ENCODE data around the gene FYB1. TPM values are rescaled to one million over a fixed set of nuclear protein-coding genes. Genes with fewer than 3 reads are reported as not detected.
"Not testable (repeated sequence)": the region's sequence is repeated elsewhere in the genome, so short reads cannot be mapped to it uniquely, and the experiment has no call there.

Gene FYB1
- total RNA-seq, 1 donor from 2014 or later = 0.11 TPM

DNA sequence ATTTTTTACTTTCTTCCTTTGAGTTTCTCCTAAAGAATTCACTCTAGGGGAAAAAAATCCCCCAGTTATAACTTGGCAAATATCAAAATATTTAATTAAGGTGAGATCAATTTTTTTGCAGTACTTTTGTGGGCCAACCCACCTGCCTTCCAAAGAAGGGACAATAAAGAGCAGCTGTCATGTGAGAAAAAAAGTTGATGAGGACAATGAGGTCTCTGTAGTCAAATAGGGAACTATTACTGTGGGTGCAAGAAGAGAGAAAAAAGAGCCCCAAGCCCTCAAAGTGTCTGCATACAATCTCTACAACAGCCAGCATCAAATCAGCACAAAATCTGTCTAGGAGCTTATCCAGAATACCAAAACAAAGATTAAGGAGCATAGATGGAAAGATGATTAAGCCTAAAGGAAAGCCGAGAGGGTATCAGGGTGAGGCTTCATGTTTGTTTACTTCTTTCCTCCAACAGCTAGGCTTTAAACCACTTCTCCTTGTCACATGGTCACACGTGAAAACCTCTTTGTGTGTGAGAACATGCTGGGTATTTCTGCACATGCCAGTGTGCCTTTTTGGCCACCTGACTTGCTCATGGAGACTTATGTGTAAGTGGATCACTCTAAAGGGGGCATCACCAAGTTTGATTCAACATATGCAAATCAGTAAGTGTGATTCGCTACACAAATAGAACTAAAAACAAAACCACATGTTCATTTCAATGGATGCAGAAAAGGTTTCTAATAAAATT lies 19.2 kb upstream of the FYB1 start:
- H3K79me2 ChIP-seq (ENCODE audit: insufficient read depth, low read length) = no peaks in the 10 kb centered on the region
- no peak overlapping the region for H3K9ac ChIP-seq (ENCODE audit: low read length)
- no peaks in the 10 kb centered on the region for H3K27me3 ChIP-seq (ENCODE audit: insufficient read depth, low read length)
- no peaks in the 10 kb centered on the region for H3K36me3 ChIP-seq (ENCODE audit: insufficient read depth, low read length)
- H3K4me1 ChIP-seq (ENCODE audit: insufficient read depth, low read length) = no peaks in the 10 kb centered on the region
- no peak overlapping the region for H2AFZ ChIP-seq (ENCODE audit: low read depth, low read length)
- FAIRE-seq (no peak), DNase-seq (ENCODE audit: low read depth) (no peak)
- TF ChIP-seq, protein P1, sequence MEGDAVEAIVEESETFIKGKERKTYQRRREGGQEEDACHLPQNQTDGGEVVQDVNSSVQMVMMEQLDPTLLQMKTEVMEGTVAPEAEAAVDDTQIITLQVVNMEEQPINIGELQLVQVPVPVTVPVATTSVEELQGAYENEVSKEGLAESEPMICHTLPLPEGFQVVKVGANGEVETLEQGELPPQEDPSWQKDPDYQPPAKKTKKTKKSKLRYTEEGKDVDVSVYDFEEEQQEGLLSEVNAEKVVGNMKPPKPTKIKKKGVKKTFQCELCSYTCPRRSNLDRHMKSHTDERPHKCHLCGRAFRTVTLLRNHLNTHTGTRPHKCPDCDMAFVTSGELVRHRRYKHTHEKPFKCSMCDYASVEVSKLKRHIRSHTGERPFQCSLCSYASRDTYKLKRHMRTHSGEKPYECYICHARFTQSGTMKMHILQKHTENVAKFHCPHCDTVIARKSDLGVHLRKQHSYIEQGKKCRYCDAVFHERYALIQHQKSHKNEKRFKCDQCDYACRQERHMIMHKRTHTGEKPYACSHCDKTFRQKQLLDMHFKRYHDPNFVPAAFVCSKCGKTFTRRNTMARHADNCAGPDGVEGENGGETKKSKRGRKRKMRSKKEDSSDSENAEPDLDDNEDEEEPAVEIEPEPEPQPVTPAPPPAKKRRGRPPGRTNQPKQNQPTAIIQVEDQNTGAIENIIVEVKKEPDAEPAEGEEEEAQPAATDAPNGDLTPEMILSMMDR (IDR thresholded peaks at IDR 0.05; ENCODE audit: insufficient read depth, low read depth, low read length) = no peak
- no peak for TF ChIP-seq EZH2 (IDR thresholded peaks at IDR 0.05; ENCODE audit: insufficient read depth, low read length)
- no peak overlapping the region for H3K4me2 ChIP-seq (ENCODE audit: low read length)
- H3K27ac ChIP-seq (ENCODE audit: low read depth, low read length) = no peak overlapping the region
- H3K4me3 ChIP-seq (ENCODE audit: insufficient read depth, low read depth, low read length) = no peak overlapping the region
- Mint-ChIP-seq H3K36me3 (ENCODE audit: low read depth, unreplicated experiment) (no peaks in the 10 kb centered on the region), H3K27ac (ENCODE audit: unreplicated experiment) (no peak overlapping the region), H3K4me3 (ENCODE audit: unreplicated experiment) (no peak overlapping the region), H3K9me3 (ENCODE audit: unreplicated experiment) (peaks cover 8% of the 10 kb centered on the region), H3K4me1 (ENCODE audit: low read depth, unreplicated experiment) (no peaks in the 10 kb centered on the region), H3K27me3 (ENCODE audit: low read depth, unreplicated experiment) (no peaks in the 10 kb centered on the region)
- no peaks in the 10 kb centered on the region for H4K20me1 ChIP-seq (ENCODE audit: insufficient read depth, low read length)
- no peaks in the 10 kb centered on the region for H3K9me3 ChIP-seq (ENCODE audit: insufficient read depth, low read depth, low read length)

DNA sequence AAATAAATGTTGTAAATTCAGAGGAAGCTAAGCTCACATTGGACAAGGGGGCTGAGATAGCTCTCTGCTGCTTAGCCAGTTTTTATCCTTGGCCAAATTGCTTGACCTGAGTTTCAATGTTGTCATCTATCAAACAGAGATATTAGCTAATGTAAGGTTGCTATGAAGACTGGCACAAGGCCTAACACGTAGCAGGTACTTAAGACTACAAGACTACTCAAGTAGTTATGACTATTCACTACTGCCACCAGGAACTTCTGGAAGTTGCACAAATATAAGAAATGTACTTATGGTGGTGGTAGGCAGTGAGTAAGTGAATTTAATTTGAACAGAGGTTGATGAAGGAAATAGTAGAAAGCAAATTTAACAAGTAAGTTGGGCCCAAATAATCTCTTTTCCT lies 17.4 kb upstream of the FYB1 start:
- Histone ChIP-seq H3K27ac (ENCODE audit: low read depth, low read length) (no peak overlapping the region), H3K4me1 (ENCODE audit: insufficient read depth, low read length) (no peaks in the 10 kb centered on the region), H3K4me3 (ENCODE audit: insufficient read depth, low read depth, low read length) (no peak overlapping the region), H4K20me1 (ENCODE audit: insufficient read depth, low read length) (no peaks in the 10 kb centered on the region), H3K36me3 (ENCODE audit: insufficient read depth, low read length) (no peaks in the 10 kb centered on the region), H3K9me3 (ENCODE audit: insufficient read depth, low read depth, low read length) (no peaks in the 10 kb centered on the region), H3K79me2 (ENCODE audit: insufficient read depth, low read length) (no peaks in the 10 kb centered on the region), H2AFZ (ENCODE audit: low read depth, low read length) (no peak overlapping the region), H3K27me3 (ENCODE audit: insufficient read depth, low read length) (no peaks in the 10 kb centered on the region), H3K9ac (ENCODE audit: low read length) (no peak overlapping the region), H3K4me2 (ENCODE audit: low read length) (no peak overlapping the region)
- H3K27me3 Mint-ChIP-seq (ENCODE audit: low read depth, unreplicated experiment) = no peaks in the 10 kb centered on the region
- DNase-seq (ENCODE audit: low read depth) (no peak), FAIRE-seq (no peak)
- H3K4me1 Mint-ChIP-seq (ENCODE audit: low read depth, unreplicated experiment) = peaks cover 2% of the 10 kb centered on the region
- H3K9me3 Mint-ChIP-seq (ENCODE audit: unreplicated experiment) = peaks cover 8% of the 10 kb centered on the region
- H3K4me3 Mint-ChIP-seq (ENCODE audit: unreplicated experiment) = no peak overlapping the region
- H3K27ac Mint-ChIP-seq (ENCODE audit: unreplicated experiment) = no peak overlapping the region
- no peaks in the 10 kb centered on the region for H3K36me3 Mint-ChIP-seq (ENCODE audit: low read depth, unreplicated experiment)
- TF ChIP-seq EZH2 (IDR thresholded peaks at IDR 0.05; ENCODE audit: insufficient read depth, low read length) = no peak
- TF ChIP-seq, protein P1 (IDR thresholded peaks at IDR 0.05; ENCODE audit: insufficient read depth, low read depth, low read length) = no peak

DNA sequence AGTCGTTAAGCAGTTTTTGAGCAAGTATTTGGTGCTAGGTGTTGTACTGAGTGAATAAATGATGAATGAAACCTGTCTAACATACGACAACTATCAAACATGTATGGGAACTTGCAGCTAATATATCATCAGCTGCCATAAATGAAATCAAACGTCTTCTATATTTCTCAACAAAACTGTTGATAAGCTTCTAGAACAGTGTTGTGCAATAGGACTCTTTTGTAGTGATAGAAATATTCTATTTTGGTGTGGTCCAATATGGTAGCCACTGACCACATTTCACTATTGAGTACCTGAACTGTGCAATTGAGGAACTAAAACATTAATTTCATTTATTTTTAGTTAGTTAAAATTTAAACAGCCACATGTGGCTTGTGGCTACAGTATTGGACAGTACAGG lies 16.3 kb upstream of the FYB1 start:
- Histone ChIP-seq H3K4me1 (ENCODE audit: insufficient read depth, low read length) (no peaks in the 10 kb centered on the region), H3K79me2 (ENCODE audit: insufficient read depth, low read length) (no peaks in the 10 kb centered on the region), H3K4me2 (ENCODE audit: low read length) (no peak overlapping the region), H3K4me3 (ENCODE audit: insufficient read depth, low read depth, low read length) (no peak overlapping the region), H3K27ac (ENCODE audit: low read depth, low read length) (no peak overlapping the region), H3K9ac (ENCODE audit: low read length) (no peak overlapping the region), H3K9me3 (ENCODE audit: insufficient read depth, low read depth, low read length) (no peaks in the 10 kb centered on the region), H3K36me3 (ENCODE audit: insufficient read depth, low read length) (no peaks in the 10 kb centered on the region), H4K20me1 (ENCODE audit: insufficient read depth, low read length) (no peaks in the 10 kb centered on the region), H2AFZ (ENCODE audit: low read depth, low read length) (no peak overlapping the region), H3K27me3 (ENCODE audit: insufficient read depth, low read length) (no peaks in the 10 kb centered on the region)
- no peaks in the 10 kb centered on the region for H3K36me3 Mint-ChIP-seq (ENCODE audit: low read depth, unreplicated experiment)
- no peaks in the 10 kb centered on the region for H3K27me3 Mint-ChIP-seq (ENCODE audit: low read depth, unreplicated experiment)
- no peak overlapping the region for H3K4me3 Mint-ChIP-seq (ENCODE audit: unreplicated experiment)
- TF ChIP-seq, protein P1 (IDR thresholded peaks at IDR 0.05; ENCODE audit: insufficient read depth, low read depth, low read length) = no peak
- no peak for TF ChIP-seq EZH2 (IDR thresholded peaks at IDR 0.05; ENCODE audit: insufficient read depth, low read length)
- H3K27ac Mint-ChIP-seq (ENCODE audit: unreplicated experiment) = no peak overlapping the region
- peaks cover 2% of the 10 kb centered on the region for H3K4me1 Mint-ChIP-seq (ENCODE audit: low read depth, unreplicated experiment)
- FAIRE-seq (no peak), DNase-seq (ENCODE audit: low read depth) (no peak)
- H3K9me3 Mint-ChIP-seq (ENCODE audit: unreplicated experiment) = peaks cover 7% of the 10 kb centered on the region

DNA sequence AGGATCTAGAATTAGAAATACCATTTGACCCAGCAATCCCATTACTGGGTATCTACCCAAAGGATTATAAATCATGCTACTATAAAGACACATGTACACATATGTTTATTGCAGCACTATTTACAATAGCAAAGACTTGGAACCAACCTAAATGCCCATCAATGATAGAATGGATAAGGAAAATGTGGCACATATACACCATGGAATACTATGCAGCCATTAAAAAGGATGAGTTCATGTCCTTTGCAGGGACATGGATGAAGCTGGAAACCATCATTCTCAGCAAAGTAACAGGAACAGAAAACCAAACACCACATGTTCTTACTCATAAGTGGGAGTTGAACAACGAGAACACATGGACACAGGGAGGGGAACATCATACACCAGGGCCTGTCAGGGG lies 15.1 kb upstream of the FYB1 start:
- H3K4me3 Mint-ChIP-seq (ENCODE audit: unreplicated experiment) = not testable (repeated sequence)

More for the DNA sequence above, 15.1 kb upstream of the FYB1 start:
- H3K4me3 ChIP-seq (ENCODE audit: insufficient read depth, low read depth, low read length); H3K27ac Mint-ChIP-seq (ENCODE audit: unreplicated experiment); H3K4me1 ChIP-seq (ENCODE audit: insufficient read depth, low read length); H3K27me3 ChIP-seq (ENCODE audit: insufficient read depth, low read length); H3K9ac ChIP-seq (ENCODE audit: low read length); H3K27ac ChIP-seq (ENCODE audit: low read depth, low read length); H4K20me1 ChIP-seq (ENCODE audit: insufficient read depth, low read length); H3K36me3 Mint-ChIP-seq (ENCODE audit: low read depth, unreplicated experiment); H3K79me2 ChIP-seq (ENCODE audit: insufficient read depth, low read length); H3K4me1 Mint-ChIP-seq (ENCODE audit: low read depth, unreplicated experiment); DNase-seq (ENCODE audit: low read depth); H3K9me3 Mint-ChIP-seq (ENCODE audit: unreplicated experiment); FAIRE-seq; H3K36me3 ChIP-seq (ENCODE audit: insufficient read depth, low read length); H3K27me3 Mint-ChIP-seq (ENCODE audit: low read depth, unreplicated experiment); H2AFZ ChIP-seq (ENCODE audit: low read depth, low read length); H3K9me3 ChIP-seq (ENCODE audit: insufficient read depth, low read depth, low read length); H3K4me2 ChIP-seq (ENCODE audit: low read length): not testable (repeated sequence)
